Upper lobe of left lung (tissue), 6 donors: ENCODE data around the gene SRI. TPM values are rescaled to one million over a fixed set of nuclear protein-coding genes. Genes with fewer than 3 reads are reported as not detected.
A peak's percentile ranks its signal among the peaks of the same experiment; 100 is the strongest.

ENCODE experiments used
- ATAC-seq, 2 donors: fragments of 200-7000 bp; cut with Tn5 transposase; one replicate each; pipeline ENCODE4 v1.9.1; 2022; ENCODE audit warnings: mild to moderate bottlenecking in 2 of 2, moderate library complexity in 2 of 2; ENCODE audit not compliant: low FRiP score in 2 of 2
- DNase-seq, 2 donors: peaks; one replicate each; pipeline ENCODE4 v3.0.0-alpha.2; 2019 to 2020
- H3K27ac ChIP-seq, 4 donors: fragments of 200-600 bp; sonication (generic); one replicate each; pipeline ENCODE4 v1.5.1; 2016 to 2019
- H3K27me3 ChIP-seq, 4 donors: fragments of 200-600 bp; sonication (generic); one replicate each; pipeline ENCODE4 v1.5.1; 2017 to 2019
- H3K36me3 ChIP-seq, 4 donors: fragments of 200-600 bp; sonication (generic); one replicate each; pipeline ENCODE4 v1.5.1; 2016 to 2019
- H3K4me1 ChIP-seq, 4 donors: fragments of 200-600 bp; sonication (generic); one replicate each; pipeline ENCODE4 v1.5.1; 2018 to 2019
- H3K4me3 ChIP-seq, 4 donors: fragments of 200-600 bp; sonication (generic); one replicate each; pipeline ENCODE4 v1.5.1; 2017 to 2019; ENCODE audit warnings: mild to moderate bottlenecking in 2 of 4, moderate library complexity in 1 of 4
- H3K9me3 ChIP-seq, 4 donors: fragments of 200-600 bp; sonication (generic); one replicate each; pipeline ENCODE4 v1.5.1; 2018 to 2019
- EP300 ChIP-seq, 4 donors: sonication (generic); formaldehyde crosslinking; IDR thresholded peaks; one replicate each; pipeline ENCODE4 v1.5.1; 2017; ENCODE audit warnings: antibody characterized with exemption in 4 of 4, control low read depth in 2 of 4
- POLR2A ChIP-seq, 4 donors: fragments of 450-650 bp; IDR thresholded peaks; one replicate each; pipeline ENCODE4 v1.5.1; 2016 to 2017; ENCODE audit warnings: antibody characterized with exemption in 4 of 4, mild to moderate bottlenecking in 2 of 4
- POLR2AphosphoS5 ChIP-seq, 2 donors: sonication (generic); formaldehyde crosslinking; IDR thresholded peaks; one replicate each; pipeline ENCODE4 v1.5.1; 2017; ENCODE audit warnings: antibody characterized with exemption in 2 of 2
- WGBS, 2 donors: methylation state at CpG; one replicate each; pipeline ENCODE4 v1.1.5; 2017 to 2018; 5-methylcytosine and 5-hydroxymethylcytosine counted together
- total RNA-seq, 6 donors: library from RNA; depleted of rRNA in 4 of 6; stranded (reverse); fragments of >200 nt in 4 of 6; gene quantifications; one replicate each; pipeline versions ENCODE4 v1.1.0 to v1.2.1, GENCODE V29; 2016 to 2021
- TF ChIP-seq, protein P1 (sequence below), 6 experiments: fragments of 450-650 bp in 4 of 6; fragments of 200-600 bp in 2 of 6; sonication (generic) in 2 of 6; IDR thresholded peaks; one replicate each; pipeline ENCODE4 v1.5.1; 2016 to 2019; ENCODE audit warnings: antibody characterized with exemption in 6 of 6
- donor health status: DM: no; HTN: no; CAD: no; lungs with moderate emphysema.
- donor health status: DM: no; HTN: yes; CAD: no; lungs with severe emphysema.

The SRI gene
- total RNA-seq, 6 donors from 2014 or later: 20.0 to 120 (median 91.8) TPM

DNA sequence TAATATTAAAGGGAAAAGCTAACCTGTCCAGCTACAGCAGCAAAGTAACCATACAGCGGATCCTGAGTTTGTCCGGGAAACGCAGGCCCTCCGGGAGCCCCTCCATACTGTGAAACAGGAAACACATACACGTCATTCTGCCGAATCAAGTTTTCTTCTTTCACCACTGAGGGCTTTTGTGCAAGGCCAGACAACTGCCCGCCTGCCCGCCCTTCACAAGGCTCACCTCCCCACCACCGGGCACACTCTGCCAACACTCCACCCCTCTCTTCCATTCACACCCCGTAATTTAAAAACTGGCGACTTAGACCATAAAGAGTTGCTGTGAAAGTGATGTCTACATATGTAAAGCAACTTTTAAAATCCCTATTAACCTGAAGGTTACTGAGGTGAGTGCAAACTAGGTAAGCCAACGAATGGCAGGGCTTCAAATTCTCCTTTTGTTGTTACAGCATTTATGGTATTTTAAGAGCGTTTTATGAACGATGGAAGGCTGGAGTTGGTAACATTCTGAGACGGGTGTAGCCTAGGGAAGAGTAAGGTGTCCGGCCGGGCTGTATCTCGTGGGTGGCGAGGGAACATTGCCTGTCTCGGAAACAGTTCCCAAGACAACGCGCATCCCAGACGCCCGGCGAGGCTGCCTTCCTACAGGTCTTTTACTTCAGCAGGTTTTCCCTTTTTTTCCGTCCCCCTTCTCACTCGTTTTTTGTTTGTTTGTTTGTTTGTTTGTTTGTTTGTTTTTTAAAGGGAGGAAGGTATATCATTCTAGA is 817 bp downstream of the SRI start:
- TF ChIP-seq, protein P1, sequence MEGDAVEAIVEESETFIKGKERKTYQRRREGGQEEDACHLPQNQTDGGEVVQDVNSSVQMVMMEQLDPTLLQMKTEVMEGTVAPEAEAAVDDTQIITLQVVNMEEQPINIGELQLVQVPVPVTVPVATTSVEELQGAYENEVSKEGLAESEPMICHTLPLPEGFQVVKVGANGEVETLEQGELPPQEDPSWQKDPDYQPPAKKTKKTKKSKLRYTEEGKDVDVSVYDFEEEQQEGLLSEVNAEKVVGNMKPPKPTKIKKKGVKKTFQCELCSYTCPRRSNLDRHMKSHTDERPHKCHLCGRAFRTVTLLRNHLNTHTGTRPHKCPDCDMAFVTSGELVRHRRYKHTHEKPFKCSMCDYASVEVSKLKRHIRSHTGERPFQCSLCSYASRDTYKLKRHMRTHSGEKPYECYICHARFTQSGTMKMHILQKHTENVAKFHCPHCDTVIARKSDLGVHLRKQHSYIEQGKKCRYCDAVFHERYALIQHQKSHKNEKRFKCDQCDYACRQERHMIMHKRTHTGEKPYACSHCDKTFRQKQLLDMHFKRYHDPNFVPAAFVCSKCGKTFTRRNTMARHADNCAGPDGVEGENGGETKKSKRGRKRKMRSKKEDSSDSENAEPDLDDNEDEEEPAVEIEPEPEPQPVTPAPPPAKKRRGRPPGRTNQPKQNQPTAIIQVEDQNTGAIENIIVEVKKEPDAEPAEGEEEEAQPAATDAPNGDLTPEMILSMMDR (IDR thresholded peaks at IDR 0.05): no peak
- peak in 1 of 2 donors; percentile 43 for TF ChIP-seq POLR2AphosphoS5 (IDR thresholded peaks at IDR 0.05)
- 0 to 2% methylated on average over 27 of the region's 27 CpGs for WGBS, 2 donors
- DNase-seq (peak; percentile 61 to 84), ATAC-seq (peak; percentile 61 to 79)
- H3K4me3 ChIP-seq: peak overlapping the region; percentile 82 to 98 (median 90)
- peak overlapping the region; percentile 89 to 96 (median 91) for H3K27ac ChIP-seq
- peaks cover 16 to 29% (median 22%) of the 10 kb centered on the region in 4 donors for H3K4me1 ChIP-seq
- peaks cover 0 to 30% (median 8%) of the 10 kb centered on the region in 4 donors for H3K36me3 ChIP-seq
- no peaks in the 10 kb centered on the region for H3K27me3 ChIP-seq
- no peaks in the 10 kb centered on the region for H3K9me3 ChIP-seq

GRCh38 chr7:88218429-88218745 is 1.5 kb downstream of the SRI start:
- 42 to 46% methylated on average over 5 of the region's 5 CpGs for WGBS, 2 donors
- Histone ChIP-seq H3K4me3 (peak overlapping the region; percentile 4 to 98 (median 90)), H3K9me3 (no peaks in the 10 kb centered on the region), H3K36me3 (peaks cover 0 to 36% (median 9%) of the 10 kb centered on the region in 4 donors), H3K4me1 (peaks cover 16 to 29% (median 22%) of the 10 kb centered on the region in 4 donors), H3K27ac (peak overlapping the region; percentile 89 to 96 (median 91)), H3K27me3 (no peaks in the 10 kb centered on the region)
- ATAC-seq (no peak), DNase-seq (no peak)
- no peak for TF ChIP-seq POLR2AphosphoS5 (IDR thresholded peaks at IDR 0.05)
- TF ChIP-seq, protein P1 (IDR thresholded peaks at IDR 0.05): no peak
- TF ChIP-seq POLR2A (IDR thresholded peaks at IDR 0.05): no peak
- no peak for TF ChIP-seq EP300 (IDR thresholded peaks at IDR 0.05)

GRCh38 chr7:88217675-88218428 is 2.0 kb downstream of the SRI start:
- DNase-seq: no peak
- TF ChIP-seq, protein P1 (IDR thresholded peaks at IDR 0.05): no peak
- TF ChIP-seq EP300 (IDR thresholded peaks at IDR 0.05): no peak
- no peak for TF ChIP-seq POLR2A (IDR thresholded peaks at IDR 0.05)
- no peak for TF ChIP-seq POLR2AphosphoS5 (IDR thresholded peaks at IDR 0.05)
- Histone ChIP-seq H3K27me3 (no peaks in the 10 kb centered on the region), H3K36me3 (peaks cover 0 to 41% (median 11%) of the 10 kb centered on the region in 4 donors), H3K4me1 (peaks cover 16 to 29% (median 22%) of the 10 kb centered on the region in 4 donors), H3K27ac (peak overlapping the region in 3 of 4 donors; percentile 89 to 96 (median 92)), H3K4me3 (peak overlapping the region in 1 of 4 donors; percentile 86), H3K9me3 (no peaks in the 10 kb centered on the region)
- no peak for ATAC-seq
- 32 to 44% methylated on average over 1 of the region's 1 CpG for WGBS, 2 donors

DNA sequence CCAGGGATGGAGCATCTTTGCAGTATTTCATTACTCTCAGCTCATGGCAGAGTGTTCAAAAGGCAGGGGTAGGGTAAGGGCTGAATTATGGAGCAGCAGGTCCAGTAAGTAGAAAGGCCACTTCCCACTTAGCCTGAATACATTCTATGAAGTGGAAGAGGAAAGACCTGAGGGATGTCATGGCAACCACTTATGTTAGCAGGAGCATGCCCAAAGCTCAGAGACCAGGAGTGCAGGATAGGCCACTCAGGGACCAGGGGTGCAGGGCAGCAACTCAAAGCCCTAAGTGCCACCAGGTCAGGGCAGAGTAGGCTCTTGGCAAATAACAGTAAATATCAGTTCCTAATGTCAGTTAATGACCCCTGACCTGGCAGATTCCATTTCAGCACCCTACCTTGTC is 3.6 kb downstream of the SRI start:
- H3K27me3 ChIP-seq: no peaks in the 10 kb centered on the region
- no peak for TF ChIP-seq POLR2AphosphoS5 (IDR thresholded peaks at IDR 0.05)
- no peak for TF ChIP-seq POLR2A (IDR thresholded peaks at IDR 0.05)
- TF ChIP-seq, protein P1 (IDR thresholded peaks at IDR 0.05): no peak
- TF ChIP-seq EP300 (IDR thresholded peaks at IDR 0.05): no peak
- no peak overlapping the region for H3K27ac ChIP-seq
- no peak for ATAC-seq
- H3K36me3 ChIP-seq: peaks cover 0 to 57% (median 14%) of the 10 kb centered on the region in 4 donors
- peaks cover 15 to 29% (median 22%) of the 10 kb centered on the region in 4 donors for H3K4me1 ChIP-seq
- DNase-seq: peak in 1 of 2 donors; percentile 56
- H3K9me3 ChIP-seq: no peaks in the 10 kb centered on the region
- no peak overlapping the region for H3K4me3 ChIP-seq
